H1 (cell line): ENCODE measurements around the gene NT5DC3. TPM values are rescaled to one million over a fixed set of nuclear protein-coding genes. Genes with fewer than 3 reads are reported as not detected.

ENCODE experiments used
- CTCF ChIA-PET: fragments of 300-600 bp; sonication (Branson Sonifier 250); formaldehyde crosslinking; loops from one replicate; lab custom pipeline; 2021; ENCODE audit not compliant: partially characterized antibody; lab: Charles Lee
- POLR2A ChIA-PET: fragments of 300-600 bp; sonication (Branson Sonifier 250); formaldehyde crosslinking; loops from one replicate; lab custom pipeline; 2021; ENCODE audit warnings: inconsistent platforms; ENCODE audit not compliant: partially characterized antibody; lab: Charles Lee
- DNase-seq, 2 experiments: peaks; one replicate each; pipeline versions ENCODE4 v3.0.0 to v3.0.0-alpha.2; 2010 to 2022; ENCODE audit warnings: low spot score in 2 of 2, low read depth in 1 of 2, mixed read lengths in 1 of 2
- FAIRE-seq: peaks from 2 replicates; lab custom pipeline; 2011; peaks lifted over from hg19 to GRCh38; lab: Jason Lieb, UNC
- H2AFZ ChIP-seq: 2 replicates; pipeline ENCODE4 v1.8.1; 2012; ENCODE audit warnings: low read length, inconsistent platforms
- H2AK5ac ChIP-seq: 2 replicates; pipeline ENCODE4 v1.6.1; 2013; ENCODE audit warnings: low read depth, low read length
- H2BK120ac ChIP-seq: replicated peaks from 2 replicates; pipeline ENCODE3; 2013; ENCODE audit warnings: low read depth, low read length, inconsistent platforms
- H2BK12ac ChIP-seq: 2 replicates; pipeline ENCODE4 v1.6.1; 2013; ENCODE audit warnings: low read depth, low read length
- H2BK15ac ChIP-seq: 2 replicates; pipeline ENCODE4 v1.6.1; 2013; ENCODE audit warnings: low read length
- H2BK20ac ChIP-seq: 2 replicates; pipeline ENCODE4 v1.6.1; 2013; ENCODE audit warnings: low read length
- H2BK5ac ChIP-seq: 2 replicates; pipeline ENCODE4 v1.6.1; 2013; ENCODE audit warnings: low read depth, low read length
- H3K14ac ChIP-seq: 2 replicates; pipeline ENCODE4 v1.6.1; 2013; ENCODE audit warnings: inconsistent platforms; ENCODE audit not compliant: insufficient read length
- H3K18ac ChIP-seq: 2 replicates; pipeline ENCODE4 v1.6.1; 2013; ENCODE audit warnings: low read length; ENCODE audit errors: extremely low read depth
- H3K23ac ChIP-seq: 2 replicates; pipeline ENCODE4 v1.6.1; 2013; ENCODE audit warnings: inconsistent platforms; ENCODE audit not compliant: insufficient read length
- H3K23me2 ChIP-seq: 2 replicates; pipeline ENCODE4 v1.6.1; 2013; ENCODE audit warnings: low read depth, low read length
- H3K27ac ChIP-seq: 2 replicates; pipeline ENCODE4 v1.6.1; 2011; ENCODE audit warnings: low read depth, low read length, inconsistent platforms
- H3K27me3 ChIP-seq, 4 experiments: replicated peaks in 1 of 4; 1 replicate in 1 of 4; 2 replicates in 3 of 4; pipeline versions ENCODE4 v1.6.1 to v1.8.1; 2011 to 2013; ENCODE audit warnings: low read length in 3 of 4, mild to moderate bottlenecking in 3 of 4, inconsistent platforms in 2 of 4, mixed read lengths in 2 of 4, moderate library complexity in 1 of 4; ENCODE audit not compliant: control insufficient read depth in 3 of 4, insufficient read depth in 3 of 4; ENCODE audit errors: extremely low read depth in 1 of 4
- H3K36me3 ChIP-seq, 4 experiments: 2 replicates each; pipeline versions ENCODE4 v1.6.1 to v1.8.1; 2011 to 2013; ENCODE audit warnings: mild to moderate bottlenecking in 4 of 4, low read length in 3 of 4, moderate library complexity in 2 of 4, control low read depth in 1 of 4, inconsistent platforms in 1 of 4; ENCODE audit not compliant: insufficient read depth in 4 of 4, control insufficient read depth in 2 of 4
- H3K4ac ChIP-seq: replicated peaks from 2 replicates; pipeline ENCODE3; 2013; ENCODE audit warnings: low read length, low read depth, mixed read lengths, inconsistent platforms; ENCODE audit not compliant: insufficient read length
- H3K4me1 ChIP-seq, 4 experiments: replicated peaks in 1 of 4; 1 replicate in 1 of 4; 2 replicates in 3 of 4; pipeline versions ENCODE4 v1.6.1 to v1.8.1; 2011 to 2013; ENCODE audit warnings: low read length in 3 of 4, inconsistent platforms in 2 of 4, mixed read lengths in 1 of 4; ENCODE audit not compliant: insufficient read depth in 4 of 4, control insufficient read depth in 3 of 4
- H3K4me2 ChIP-seq, 2 experiments: 2 replicates each; pipeline versions ENCODE4 v1.6.1 to v1.8.1; 2011 to 2013; ENCODE audit warnings: low read depth in 2 of 2, low read length in 2 of 2, control low read depth in 1 of 2, inconsistent platforms in 1 of 2, mild to moderate bottlenecking in 1 of 2; ENCODE audit not compliant: insufficient read depth in 1 of 2
- H3K4me3 ChIP-seq, 4 experiments: fragments of 200-600, 300-600 bp in 1 of 4; sonication (generic), shearing (Covaris generic), sonication (Bioruptor Twin) in 1 of 4; 2 replicates each; pipeline versions ENCODE4 v1.5.1 to v1.8.1; 2011 to 2016; ENCODE audit warnings: low read length in 4 of 4, low read depth in 3 of 4, control low read depth in 2 of 4, inconsistent platforms in 2 of 4, mild to moderate bottlenecking in 2 of 4, mixed read lengths in 1 of 4, moderate library complexity in 1 of 4; ENCODE audit not compliant: insufficient read depth in 2 of 4; ENCODE audit errors: extremely low read depth in 1 of 4
- H3K56ac ChIP-seq: replicated peaks from 2 replicates; pipeline ENCODE3; 2013; ENCODE audit warnings: low read depth, mild to moderate bottlenecking, mixed read lengths, low read length, inconsistent platforms; ENCODE audit not compliant: insufficient read length
- H3K79me1 ChIP-seq: 2 replicates; pipeline ENCODE4 v1.6.1; 2013; ENCODE audit warnings: low read depth, low read length, control low read depth
- H3K79me2 ChIP-seq, 2 experiments: 2 replicates each; pipeline versions ENCODE4 v1.6.1 to v1.8.1; 2012 to 2013; ENCODE audit warnings: low read length in 2 of 2, mild to moderate bottlenecking in 2 of 2, inconsistent platforms in 1 of 2; ENCODE audit not compliant: insufficient read depth in 2 of 2, control insufficient read depth in 1 of 2
- H3K9ac ChIP-seq, 4 experiments: replicated peaks in 1 of 4; 1 replicate in 1 of 4; 2 replicates in 3 of 4; pipeline versions ENCODE4 v1.6.1 to v1.8.1; 2011 to 2013; ENCODE audit warnings: low read depth in 3 of 4, low read length in 3 of 4, control low read depth in 2 of 4, mild to moderate bottlenecking in 2 of 4, moderate library complexity in 2 of 4, inconsistent platforms in 1 of 4; ENCODE audit errors: extremely low read depth in 1 of 4
- H3K9me3 ChIP-seq, 2 experiments: 2 replicates each; pipeline versions ENCODE4 v1.6.1 to v1.8.1; 2012 to 2013; ENCODE audit warnings: mild to moderate bottlenecking in 2 of 2, moderate library complexity in 2 of 2, control low read depth in 1 of 2, inconsistent platforms in 1 of 2, low read depth in 1 of 2, low read length in 1 of 2, mixed read lengths in 1 of 2; ENCODE audit not compliant: insufficient read depth in 2 of 2
- H4K20me1 ChIP-seq, 2 experiments: replicated peaks in 1 of 2; 2 replicates each; pipeline versions ENCODE3 to v1.8.1; 2011 to 2013; ENCODE audit warnings: inconsistent platforms in 2 of 2, low read length in 2 of 2, mild to moderate bottlenecking in 1 of 2; ENCODE audit not compliant: insufficient read depth in 2 of 2, control insufficient read depth in 1 of 2
- H4K5ac ChIP-seq: 2 replicates; pipeline ENCODE4 v1.6.1; 2013; ENCODE audit warnings: low read length, low read depth, mixed read lengths, inconsistent platforms; ENCODE audit not compliant: insufficient read length
- H4K8ac ChIP-seq: 2 replicates; pipeline ENCODE4 v1.8.0; 2013; ENCODE audit warnings: mild to moderate bottlenecking, moderate library complexity, low read length, inconsistent platforms; ENCODE audit not compliant: insufficient read depth; ENCODE audit errors: extremely low read depth
- H4K91ac ChIP-seq: replicated peaks from 2 replicates; pipeline ENCODE3; 2013; ENCODE audit warnings: low read length, mixed read lengths, inconsistent platforms; ENCODE audit not compliant: insufficient read length
- CBX5 ChIP-seq: fragments of 300-800, 300-1000 bp; sonication (generic); IDR thresholded peaks from 2 replicates; pipeline ENCODE4 v1.7.1; 2016; ENCODE audit warnings: antibody characterized with exemption, low read length, low read depth
- CREB1 ChIP-seq: IDR thresholded peaks from 2 replicates; pipeline ENCODE4 v1.6.1; 2012; ENCODE audit warnings: inconsistent platforms
- EZH2 ChIP-seq: fragments of 200-600 bp; sonication (generic); IDR thresholded peaks from 2 replicates; pipeline ENCODE4 v1.7.1; 2012; ENCODE audit warnings: low read depth, mild to moderate bottlenecking, moderate library complexity, low read length, inconsistent platforms; ENCODE audit not compliant: severe bottlenecking
- GABPA ChIP-seq: IDR thresholded peaks from 2 replicates; pipeline ENCODE4 v1.6.1; 2011; ENCODE audit warnings: mild to moderate bottlenecking, low read length, moderate library complexity, borderline replicate concordance; ENCODE audit not compliant: insufficient read depth
- JUN ChIP-seq: IDR thresholded peaks from 2 replicates; pipeline ENCODE4 v1.6.1; 2011; ENCODE audit warnings: low read depth, mild to moderate bottlenecking, improper control_type of control experiment, low read length
- JUND ChIP-seq: IDR thresholded peaks from 2 replicates; pipeline ENCODE4 v1.6.1; 2011; ENCODE audit warnings: mild to moderate bottlenecking, improper control_type of control experiment, low read length
- KDM4A ChIP-seq: IDR thresholded peaks from one replicate; pipeline ENCODE4 v1.7.1; 2012; ENCODE audit warnings: low read depth, mild to moderate bottlenecking, moderate library complexity, low read length, inconsistent platforms; ENCODE audit not compliant: severe bottlenecking
- KDM5A ChIP-seq: fragments of 200-600 bp; IDR thresholded peaks from 2 replicates; pipeline ENCODE4 v1.7.1; 2012; ENCODE audit warnings: mild to moderate bottlenecking, low read length, inconsistent platforms, mixed read lengths
- POLR2A ChIP-seq, 2 experiments: IDR thresholded peaks; 1 replicate in 1 of 2; 2 replicates in 1 of 2; pipeline ENCODE4 v1.6.1; 2011; ENCODE audit warnings: low read depth in 2 of 2, low read length in 2 of 2, mild to moderate bottlenecking in 2 of 2; ENCODE audit errors: control extremely low read depth in 1 of 2
- SP2 ChIP-seq: IDR thresholded peaks from 2 replicates; pipeline ENCODE4 v1.6.1; 2012; ENCODE audit warnings: mild to moderate bottlenecking, low read length, inconsistent platforms
- TEAD4 ChIP-seq: IDR thresholded peaks from 2 replicates; pipeline ENCODE4 v1.6.1; 2012; ENCODE audit warnings: low read depth, low read length, inconsistent platforms, mixed read lengths
- USF2 ChIP-seq: IDR thresholded peaks from 2 replicates; pipeline ENCODE4 v1.6.1; 2011; ENCODE audit warnings: low read length, improper control_type of control experiment
- WGBS, 2 experiments: shearing (Covaris generic) in 1 of 2; methylation state at CpG; one replicate each; pipeline versions ENCODE4 v1.1.6 to v1.1.7; 2013 to 2015; ENCODE audit warnings: low lambda C conversion rate in 2 of 2, mixed read lengths in 2 of 2, inconsistent platforms in 1 of 2, low coverage in 1 of 2, missing lambda C conversion rate in 1 of 2; ENCODE audit not compliant: insufficient replicate concordance in 2 of 2, insufficient coverage in 1 of 2, insufficient read length in 1 of 2; ENCODE audit errors: extremely low coverage in 1 of 2, missing lambda C conversion rate in 1 of 2; 5-methylcytosine and 5-hydroxymethylcytosine counted together
- polyA plus RNA-seq, 7 experiments: library from polyadenylated mRNA; depleted of rRNA in 3 of 7; stranded (reverse) in 5 of 7; unstranded in 2 of 7; fragments of >200 nt in 5 of 7; fragments of 200-250 nt in 2 of 7; gene quantifications; 1 replicate in 5 of 7; 2 replicates in 1 of 7; 4 replicates in 1 of 7; pipeline versions ENCODE4 v1.2.1 to v1.2.3, GENCODE V29; 2011 to 2013; ENCODE audit warnings: missing spikeins in 2 of 7, mixed read lengths in 2 of 7
- total RNA-seq: library from RNA; stranded (reverse); fragmentation: NEBNext Ultra II Directional; extraction: Animal tissue kit (Norgen Biotek cat#: 25700); gene quantifications from 2 replicates; pipeline ENCODE4 v1.2.1, GENCODE V29; 2021

The NT5DC3 gene
- total and polyA plus RNA-seq, 2 of the 8 experiments (the other 6 are each of a cell fraction or from before 2014, with no cell fraction given) = 5.4 to 14.8 TPM

GRCh38 chr12:103734863-103735262 lies 106.2 kb downstream of the NT5DC3 start:
- ChIA-PET POLR2A (no interaction called here), CTCF (interaction anchor here (1.0 to 1.2 kb wide), 2 partner anchors 9 to 17 kb away, joined by 3 read pairs; no protein-coding TSS in a partner anchor)
- H3K27ac ChIP-seq = no peak overlapping the region
- no peak overlapping the region for H3K4me2 ChIP-seq
- H4K91ac ChIP-seq = no peak overlapping the region
- no peak for DNase-seq
- WGBS, 2 experiments = 88% methylated on average over 2 of the region's 2 CpGs; no CpG with 5 or more reads in 1 of the 2 experiments
- H3K18ac ChIP-seq = no peak overlapping the region
- FAIRE-seq = no peak
- H4K5ac ChIP-seq = no peak overlapping the region
- H3K9me3 ChIP-seq = peaks cover 5 to 12% of the 10 kb centered on the region in 2 experiments; a peak in 1 of 4 replicates
- no peak overlapping the region for H2BK20ac ChIP-seq
- H3K9ac ChIP-seq = no peak overlapping the region
- no peak overlapping the region for H2AFZ ChIP-seq
- H3K27me3 ChIP-seq = no peaks in the 10 kb centered on the region; a peak in 1 of 7 replicates
- no peak overlapping the region for H2BK5ac ChIP-seq
- H2AK5ac ChIP-seq = no peak overlapping the region
- H3K4ac ChIP-seq = no peak overlapping the region
- H4K20me1 ChIP-seq = no peaks in the 10 kb centered on the region
- no peak overlapping the region for H3K14ac ChIP-seq
- H3K4me1 ChIP-seq = no peaks in the 10 kb centered on the region
- no peak overlapping the region for H4K8ac ChIP-seq
- no peak overlapping the region for H3K56ac ChIP-seq
- H3K79me1 ChIP-seq = no peaks in the 10 kb centered on the region
- H3K4me3 ChIP-seq = no peak overlapping the region
- no peak overlapping the region for H2BK15ac ChIP-seq
- no peak overlapping the region for H2BK12ac ChIP-seq
- no peak overlapping the region for H3K23ac ChIP-seq
- no peaks in the 10 kb centered on the region for H3K79me2 ChIP-seq
- no peak overlapping the region for H2BK120ac ChIP-seq
- no peaks in the 10 kb centered on the region; the same call in 1 of the 2 replicates for H3K23me2 ChIP-seq
- H3K36me3 ChIP-seq = no peaks in the 10 kb centered on the region
- TF ChIP-seq CREB1 (no peak), JUND (no peak), KDM4A (no peak), EZH2 (no peak), CBX5 (no peak), GABPA (no peak), POLR2A (IDR thresholded peaks at IDR 0.05; ENCODE audit: control extremely low read depth in 1 of 2, low read depth in 2 of 2, low read length in 2 of 2) (no peak), JUN (no peak), TEAD4 (no peak), KDM5A (no peak), SP2 (no peak), USF2 (no peak)
